ENCODE data around the gene RHOT2.
A peak's percentile ranks its signal among the peaks of the same experiment; 100 is the strongest.

Gene RHOT2

DNA sequence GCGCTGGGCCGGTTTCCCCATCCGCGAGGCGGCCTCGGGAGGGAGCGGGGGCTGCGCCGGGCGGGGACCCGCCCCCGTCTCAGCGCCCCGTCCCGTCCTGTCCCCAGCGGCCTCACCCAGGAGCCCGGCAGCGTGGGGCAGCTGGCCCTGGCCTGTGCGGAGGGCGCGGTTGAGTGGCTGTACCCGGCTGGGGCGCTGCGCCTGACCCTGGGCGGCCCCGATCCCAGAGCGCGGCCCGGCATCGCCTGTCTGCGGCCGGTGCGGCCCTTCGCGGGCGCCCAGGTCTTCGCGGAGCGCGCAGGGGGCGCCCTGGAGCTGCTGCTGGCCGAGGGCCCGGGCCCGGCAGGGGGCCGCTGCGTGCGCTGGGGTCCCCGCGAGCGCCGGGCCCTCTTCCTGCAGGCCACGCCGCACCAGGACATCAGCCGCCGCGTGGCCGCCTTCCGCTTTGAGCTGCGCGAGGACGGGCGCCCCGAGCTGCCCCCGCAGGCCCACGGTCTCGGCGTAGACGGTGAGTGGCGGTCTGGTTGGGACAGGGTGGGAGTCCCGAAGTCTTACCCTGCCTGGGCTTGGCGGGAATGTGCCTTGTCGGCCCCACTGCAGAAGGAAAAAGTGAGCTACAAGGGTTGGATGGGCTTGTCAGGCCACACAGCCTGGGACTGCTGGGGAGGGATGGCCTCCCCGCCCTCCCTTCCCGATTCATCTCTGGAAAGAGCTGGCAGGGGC lies 47.7 kb downstream of the RHOT2 start:
- no peak for DNase-seq (ENCODE audit: low spot score)

DNA sequence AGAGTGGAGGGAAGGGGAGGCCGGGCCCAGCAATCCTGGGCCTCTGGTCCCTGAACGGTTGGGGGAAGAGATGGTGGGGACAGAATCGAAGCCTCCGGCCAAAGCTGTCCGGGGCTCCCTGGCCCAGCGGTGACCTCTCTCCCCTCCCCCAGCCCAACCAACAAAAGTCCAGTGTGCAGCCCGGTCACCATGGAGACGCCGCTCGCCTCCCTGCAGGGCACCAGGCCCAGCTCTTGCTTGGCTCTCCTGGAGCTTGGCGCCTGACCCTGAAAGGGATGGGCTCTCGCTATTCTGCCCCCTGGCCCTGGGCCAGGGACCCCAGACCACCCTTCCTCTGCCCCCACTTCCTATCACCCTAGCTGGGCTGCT lies 48.3 kb downstream of the RHOT2 start:
- no peak for DNase-seq (ENCODE audit: low spot score)

DNA sequence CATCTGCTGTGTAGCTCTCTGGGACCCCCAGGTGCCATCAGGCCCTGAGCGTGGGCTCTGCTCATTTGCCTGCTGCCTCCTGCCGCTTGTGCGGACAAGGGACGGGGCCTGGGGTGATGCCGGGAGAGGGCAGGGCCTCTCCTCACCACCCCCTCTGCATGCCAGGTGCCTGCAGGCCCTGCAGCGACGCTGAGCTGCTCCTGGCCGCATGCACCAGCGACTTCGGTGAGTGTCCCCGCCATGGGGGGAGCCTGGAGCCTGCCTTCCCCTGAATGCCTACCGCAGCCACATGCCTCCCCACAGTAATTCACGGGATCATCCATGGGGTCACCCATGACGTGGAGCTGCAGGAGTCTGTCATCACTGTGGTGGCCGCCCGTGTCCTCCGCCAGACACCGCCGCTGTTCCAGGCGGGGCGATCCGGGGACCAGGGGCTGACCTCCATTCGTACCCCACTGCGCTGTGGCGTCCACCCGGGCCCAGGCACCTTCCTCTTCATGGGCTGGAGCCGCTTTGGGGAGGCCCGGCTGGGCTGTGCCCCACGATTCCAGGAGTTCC lies 48.9 kb downstream of the RHOT2 start:
- DNase-seq (ENCODE audit: low spot score) = no peak

DNA sequence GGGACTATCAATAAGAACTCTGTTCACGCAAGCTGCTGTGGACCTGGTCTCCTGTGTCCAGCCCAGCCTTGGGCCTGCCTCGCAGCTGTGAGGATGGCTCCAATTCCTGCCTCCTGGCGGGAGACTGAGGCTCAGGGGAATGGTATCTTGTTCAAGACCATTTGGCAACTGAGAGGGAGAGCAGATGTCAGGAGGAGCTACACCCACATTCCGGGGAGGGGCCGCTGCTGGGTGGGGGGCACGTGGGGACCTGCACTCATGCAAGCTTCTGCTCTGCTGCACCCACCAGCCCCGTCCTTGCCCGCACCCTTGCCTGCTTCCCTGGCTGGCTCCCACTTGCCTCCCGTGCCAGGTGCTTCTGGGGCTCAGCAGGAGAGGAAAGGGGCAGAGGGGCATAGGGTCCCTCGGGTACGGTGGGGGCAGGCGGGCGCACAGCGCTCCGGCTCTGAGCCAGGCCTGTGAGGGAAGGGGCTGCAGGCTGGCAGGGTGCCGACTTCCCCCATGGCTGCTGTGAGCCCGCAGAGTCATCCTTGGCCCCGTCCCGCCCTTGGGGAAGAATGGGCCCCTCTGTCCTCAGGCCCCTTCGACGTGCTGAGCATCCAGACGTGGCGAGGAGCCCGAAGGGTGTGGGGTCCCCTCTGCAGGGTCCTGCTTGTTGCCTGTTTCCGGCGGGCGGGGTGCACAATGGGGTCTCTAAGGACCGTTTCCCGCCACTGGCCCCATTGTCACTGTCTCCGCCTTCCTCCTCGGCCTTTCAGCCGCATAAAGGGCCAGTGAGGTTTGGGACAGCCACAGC lies 49.7 kb downstream of the RHOT2 start:
- no peak for DNase-seq (ENCODE audit: low spot score)

DNA sequence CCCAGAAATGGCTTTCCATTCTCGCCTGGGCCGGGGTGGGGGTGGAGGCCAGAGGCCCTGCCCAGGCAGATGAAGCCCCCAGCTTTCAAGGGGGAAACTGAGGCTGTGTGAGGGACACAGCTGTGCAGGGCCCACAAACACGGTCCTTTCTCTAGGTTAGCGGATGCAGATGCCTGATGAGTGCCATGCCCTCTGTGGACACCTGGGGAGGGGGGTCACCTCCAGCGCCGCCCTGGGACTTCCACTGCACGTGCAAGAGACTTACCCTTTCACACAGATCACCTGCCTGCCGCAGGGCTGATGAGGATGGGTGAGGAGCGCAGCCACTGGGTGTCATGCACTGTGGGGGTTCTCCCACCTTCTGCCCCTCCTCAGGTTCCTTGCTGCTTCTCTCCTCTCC lies 50.5 kb downstream of the RHOT2 start:
- no peak for DNase-seq (ENCODE audit: low spot score)

DNA sequence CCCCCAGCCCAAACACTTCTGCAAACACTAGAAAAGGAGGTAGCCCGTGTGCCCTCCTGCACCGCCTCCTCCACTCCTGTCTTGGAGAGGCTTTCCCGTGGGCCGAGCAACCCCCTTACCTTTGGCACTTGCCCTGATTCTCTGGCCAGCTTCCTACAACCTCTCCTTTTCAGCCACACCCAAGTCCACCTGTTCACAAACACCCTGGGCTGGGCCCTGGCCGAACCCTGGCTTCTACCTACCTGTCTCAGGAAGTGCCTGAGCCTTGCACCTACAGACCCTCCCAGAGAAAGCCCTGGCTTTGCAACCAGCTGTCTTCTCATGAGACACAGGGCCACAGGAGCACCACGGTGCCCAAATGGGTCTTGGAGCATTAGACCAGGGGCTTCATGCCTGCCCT lies 51.0 kb downstream of the RHOT2 start:
- DNase-seq (ENCODE audit: low spot score) = no peak

DNA sequence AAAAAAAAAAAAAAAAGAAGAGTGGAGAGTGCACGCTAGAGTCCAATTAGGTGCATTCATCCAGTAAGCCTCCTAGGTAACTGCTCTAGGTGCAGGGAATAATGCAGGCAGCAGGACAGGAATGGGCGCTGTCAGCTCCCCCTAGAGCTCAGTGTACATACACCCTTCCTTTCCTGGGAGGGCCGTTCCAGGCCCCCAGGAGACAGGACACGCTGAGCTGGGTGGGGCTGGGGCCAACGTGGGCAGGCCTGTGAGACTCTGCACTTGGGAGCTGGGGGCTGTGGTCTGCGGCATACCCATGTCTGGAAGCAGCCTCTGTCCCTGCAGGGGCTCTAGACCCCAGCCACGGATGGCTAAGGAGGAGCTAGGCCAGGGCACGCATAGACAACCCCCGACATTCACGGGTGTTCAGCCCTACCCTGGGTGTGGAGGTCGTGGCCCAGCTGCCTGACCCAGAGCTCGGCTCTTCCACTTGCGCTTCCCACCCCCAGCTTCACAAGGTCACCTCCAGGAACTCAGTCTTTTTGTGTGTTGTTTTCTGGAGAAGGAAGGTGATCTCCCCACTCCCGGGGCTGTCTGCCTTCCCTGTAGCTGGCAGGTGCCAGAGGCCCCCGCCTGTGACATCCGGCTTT lies 52.0 kb downstream of the RHOT2 start:
- DNase-seq (ENCODE audit: low spot score) = no peak

DNA sequence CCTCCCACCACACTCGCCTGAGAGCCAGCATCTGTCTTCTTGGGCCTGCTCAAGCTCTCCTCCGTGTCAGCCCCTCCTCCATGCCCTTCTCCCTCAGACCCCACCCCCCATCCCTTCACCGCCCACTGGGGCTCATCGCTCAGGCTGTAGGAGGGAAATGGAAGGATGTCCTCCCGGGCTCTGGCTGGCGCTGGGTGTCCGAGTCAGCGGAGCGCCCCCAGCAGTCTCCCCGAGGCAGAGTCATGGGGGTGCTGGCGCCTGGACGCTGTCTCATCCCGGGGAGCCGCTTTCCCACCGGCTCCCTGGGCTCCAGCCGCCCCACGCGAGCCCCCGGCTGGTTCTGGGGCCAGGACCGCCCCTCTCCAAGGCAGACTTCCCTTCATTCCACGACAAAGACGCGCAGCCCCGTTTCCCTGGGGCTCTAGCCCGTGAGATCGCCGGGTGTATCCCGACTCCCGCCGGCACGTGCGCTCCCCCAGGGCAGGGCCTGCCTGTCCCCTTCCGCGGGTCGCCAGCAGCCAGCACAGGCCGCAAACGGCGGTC lies 52.6 kb downstream of the RHOT2 start:
- peak; percentile 29 for DNase-seq (ENCODE audit: low spot score)

DNA sequence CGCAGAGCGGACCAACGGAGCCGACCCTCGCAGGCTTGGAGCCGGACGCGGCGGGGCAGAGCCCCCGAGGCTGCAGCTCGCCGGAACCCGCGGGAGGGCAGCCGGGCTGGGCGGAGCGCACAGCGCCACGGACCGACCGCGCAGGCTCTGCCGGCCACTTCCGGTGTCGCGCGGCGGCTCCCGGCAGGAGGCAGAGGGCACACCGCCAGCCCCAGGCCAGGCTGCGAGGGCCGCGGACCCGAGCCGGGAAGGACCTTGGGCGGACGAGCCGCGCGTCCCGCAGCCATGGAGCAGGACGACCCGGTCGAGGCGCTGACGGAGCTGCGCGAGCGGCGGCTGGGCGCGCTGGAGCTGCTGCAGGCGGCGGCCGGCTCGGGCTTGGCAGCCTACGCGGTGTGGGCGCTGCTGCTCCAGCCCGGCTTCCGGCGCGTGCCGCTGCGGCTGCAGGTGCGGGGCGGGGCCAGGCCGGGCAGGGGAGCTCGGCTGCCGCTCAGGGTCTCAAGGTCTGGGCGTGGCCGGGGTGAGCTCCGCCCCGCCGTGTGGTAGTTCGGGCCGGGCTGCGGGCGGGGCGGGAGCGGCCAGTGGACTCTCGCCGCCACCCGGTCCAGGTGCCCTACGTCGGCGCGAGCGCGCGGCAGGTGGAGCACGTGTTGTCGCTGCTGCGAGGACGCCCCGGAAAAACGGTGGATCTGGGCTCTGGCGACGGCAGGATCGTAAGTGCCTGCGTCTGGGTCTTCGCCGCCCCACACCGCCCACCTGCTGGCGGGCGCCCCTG lies 53.2 kb downstream of the RHOT2 start, which contains the start of gene ANTKMT:
Gene ANTKMT (plus strand): TSS at position 157 of the 775 bp plus-strand sequence. CDS start 129 bp downstream, at position 286.
- DNase-seq (ENCODE audit: low spot score) = peak; percentile 75

DNA sequence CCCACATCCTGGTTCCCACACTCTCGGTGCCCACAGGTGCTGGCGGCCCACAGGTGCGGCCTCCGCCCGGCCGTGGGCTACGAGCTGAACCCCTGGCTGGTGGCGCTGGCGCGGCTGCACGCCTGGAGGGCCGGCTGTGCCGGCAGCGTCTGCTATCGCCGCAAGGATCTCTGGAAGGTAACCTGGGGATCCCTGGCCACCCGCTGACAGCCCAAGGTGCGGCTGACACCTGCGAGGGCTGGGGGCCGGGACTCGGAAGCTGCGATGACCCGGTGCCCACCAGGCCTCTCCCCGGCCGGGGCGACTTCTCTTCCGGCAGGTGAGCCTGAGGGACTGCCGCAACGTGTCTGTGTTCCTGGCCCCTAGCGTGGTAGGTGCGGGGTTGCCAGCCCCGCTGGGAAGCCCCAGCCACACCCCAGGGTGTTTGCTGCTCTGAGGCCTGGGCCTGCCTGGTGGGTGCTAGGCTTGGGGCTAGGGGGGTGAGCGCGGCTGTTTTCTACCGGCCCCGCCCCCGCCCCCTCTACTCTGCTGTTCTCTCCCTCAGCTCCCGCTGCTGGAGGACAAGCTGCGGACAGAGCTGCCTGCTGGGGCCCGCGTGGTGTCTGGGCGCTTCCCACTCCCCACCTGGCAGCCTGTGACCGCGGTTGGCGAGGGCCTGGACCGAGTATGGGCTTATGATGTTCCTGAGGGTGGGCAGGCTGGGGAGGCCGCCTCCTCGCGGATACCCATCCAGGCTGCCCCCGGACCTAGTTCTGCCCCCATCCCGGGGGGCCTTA lies 54.0 kb downstream of the RHOT2 start:
- DNase-seq (ENCODE audit: low spot score) = no peak

DNA sequence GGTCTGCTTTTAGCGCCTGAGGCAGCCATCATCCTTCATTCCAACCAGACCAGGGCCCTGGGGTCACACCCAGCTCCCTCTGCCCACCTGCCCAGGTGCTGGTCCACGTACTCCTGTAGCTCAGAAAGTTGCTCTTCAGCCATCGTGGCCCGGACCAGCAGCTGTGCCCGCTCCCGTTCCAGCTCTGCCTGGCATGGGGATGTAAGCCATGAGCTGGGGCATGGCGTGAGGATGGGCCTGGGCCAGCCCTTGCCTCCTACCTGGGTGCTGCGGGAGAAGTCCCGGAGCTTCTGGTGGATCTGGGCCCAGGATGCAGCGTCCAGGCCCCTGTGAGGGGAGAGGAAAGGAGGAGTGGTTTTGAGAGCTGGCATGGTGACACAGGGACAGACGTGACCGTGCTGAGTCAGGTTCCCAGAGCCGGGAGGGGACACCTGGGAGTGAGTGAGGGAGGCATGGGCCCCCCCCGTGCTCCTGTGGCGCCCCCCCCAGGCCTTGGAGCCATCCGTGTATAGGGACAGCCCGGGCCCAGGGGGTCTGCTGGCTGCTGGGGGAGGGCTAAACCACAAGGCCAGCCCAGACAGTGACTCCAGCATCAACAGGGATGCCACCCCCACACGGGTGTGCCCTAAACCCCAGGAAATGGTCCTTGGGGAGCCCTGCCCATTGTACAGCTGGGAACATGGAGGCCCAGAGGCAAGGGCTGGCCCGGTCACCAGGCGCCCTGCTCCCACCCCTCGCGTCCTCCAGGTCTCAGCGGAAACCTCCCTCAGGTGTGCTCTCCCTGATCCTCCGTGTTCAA lies 55.1 kb downstream of the RHOT2 start:
- no peak for DNase-seq (ENCODE audit: low spot score)

DNA sequence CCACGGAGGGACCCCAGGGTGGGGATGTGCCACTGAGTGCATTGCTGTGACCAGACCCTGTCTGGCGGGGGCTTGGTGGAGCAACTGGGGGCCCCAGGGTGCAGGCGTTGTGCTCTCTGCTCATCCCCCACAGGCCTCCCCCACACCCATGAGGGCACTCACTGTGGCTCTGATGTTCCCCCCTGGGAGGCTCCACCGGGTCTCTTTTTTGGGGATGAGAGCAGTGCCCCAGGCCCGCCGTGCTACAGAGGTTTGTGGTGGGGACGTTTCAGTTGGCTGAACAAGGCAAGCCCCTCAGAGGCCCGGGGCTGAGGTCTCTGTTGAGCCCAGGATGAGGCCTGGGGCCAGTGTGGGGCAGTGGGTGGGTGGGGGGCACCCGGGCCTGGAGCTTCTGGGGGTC lies 55.8 kb downstream of the RHOT2 start:
- no peak for DNase-seq (ENCODE audit: low spot score)

Data from CD4-positive, alpha-beta T cell treated with Interleukin-6 at 100 ng/mL for 8 hours (primary cell).